OCI-LY7 (cell line): ENCODE measurements around the gene LY6G6C.

Experiments used
- CTCF ChIP-seq: fragments of 200-600 bp; sonication (generic); conservative IDR thresholded peaks from 2 replicates; pipeline ENCODE4 v1.5.1; 2014; ENCODE audit warnings: mild to moderate bottlenecking, antibody characterized with exemption, low read length, moderate library complexity, mixed read lengths
- EZH2phosphoT487 ChIP-seq: fragments of 200-600 bp; sonication (generic); IDR thresholded peaks from 2 replicates; pipeline ENCODE4 v1.6.1; 2018; ENCODE audit warnings: low read depth, borderline replicate concordance, mild to moderate bottlenecking, mixed run types, antibody characterized with exemption, low read length, moderate library complexity, mixed read lengths

GRCh38 chr6:31749301-31750036 is 27.9 kb upstream of the LY6G6C start:
- TF ChIP-seq CTCF (no peak), EZH2phosphoT487 (no peak)
